GM11168 (cell line): ENCODE data around the gene PAAF1.

ENCODE experiments used
- in situ Hi-C: fragments of 300-500 bp; cut with MboI; formaldehyde crosslinking; loops from one replicate; pipeline ENCODE4 v1.12.0; 2022; ENCODE audit warnings: low sequenced_read_pairs; ENCODE audit not compliant: unreplicated experiment

The PAAF1 gene

GRCh38 chr11:73969991-73970800 lies 93.4 kb downstream of the PAAF1 start:
- in situ Hi-C loops = no loop called here

DNA sequence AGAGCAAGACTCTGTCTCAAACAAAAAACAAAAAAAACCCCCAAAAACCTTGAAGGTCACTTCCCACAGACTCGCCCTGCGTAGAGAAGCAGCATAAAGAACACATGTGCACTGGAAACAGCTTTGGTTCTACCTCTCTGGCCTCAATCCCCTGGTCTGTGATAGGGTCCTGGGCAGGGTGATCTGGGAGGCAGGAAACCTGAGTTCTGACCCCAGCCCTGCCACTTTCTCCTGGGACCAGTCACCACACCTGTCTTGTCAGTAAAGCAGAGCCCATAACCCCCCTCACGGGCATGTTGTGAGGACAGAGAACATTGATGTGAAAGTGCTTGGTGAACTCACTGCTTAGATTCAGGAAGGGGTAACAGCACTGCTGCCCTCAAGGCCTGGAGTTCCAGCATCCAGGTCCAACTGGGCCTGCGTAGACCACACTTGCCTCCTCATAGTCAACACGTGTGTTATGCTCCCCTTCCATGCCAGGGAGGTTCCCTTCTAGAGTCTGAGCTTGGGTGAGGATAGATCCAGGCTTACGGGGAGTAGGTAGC lies 94.4 kb downstream of the PAAF1 start:
- in situ Hi-C loops = no loop called here

- in situ Hi-C loops = no loop called here
Observed at GRCh38 chr11:73972187-73972586, 95.4 kb downstream of the PAAF1 start.

DNA sequence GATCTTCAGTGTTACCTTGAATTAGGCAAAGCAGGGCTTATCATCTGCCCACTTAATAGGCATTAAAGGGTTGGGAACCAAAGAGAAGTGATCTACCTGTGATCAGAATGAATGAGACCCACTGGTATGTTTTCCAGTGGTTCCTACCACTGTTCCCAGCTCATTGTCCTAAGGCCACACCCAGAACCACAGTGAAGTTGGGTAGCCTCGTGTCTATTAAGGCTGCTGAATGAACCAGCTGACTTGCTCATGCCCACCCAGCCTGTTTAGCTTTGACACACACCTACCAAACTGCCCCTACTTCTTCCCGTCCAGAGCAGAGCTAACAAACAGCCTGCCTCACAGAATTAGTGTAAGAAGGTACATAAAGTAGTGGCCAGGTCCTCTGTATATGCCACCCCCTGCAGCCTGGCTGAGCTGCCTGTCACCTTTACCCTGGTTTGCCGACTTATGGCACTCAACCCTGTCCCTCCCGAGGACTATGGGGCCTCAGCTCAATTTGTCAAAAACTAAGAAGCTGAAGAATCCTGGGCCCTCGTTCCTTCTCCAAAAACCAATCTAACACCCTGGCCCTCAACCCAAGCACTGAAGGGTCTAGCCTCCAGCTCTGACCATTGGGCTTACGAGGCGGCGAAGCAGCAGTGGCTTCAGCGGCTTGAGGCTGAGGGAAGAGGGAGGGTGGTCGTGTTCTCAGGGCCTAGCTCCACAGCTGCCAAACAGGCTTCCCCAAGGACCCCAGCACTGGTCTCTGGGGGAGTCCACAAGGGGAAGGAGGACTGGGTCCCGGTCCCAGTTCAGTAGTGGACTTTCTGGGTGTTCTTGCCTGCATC lies 96.0 kb downstream of the PAAF1 start:
- in situ Hi-C loops = no loop called here

GRCh38 chr11:73974604-73975478 lies 98.0 kb downstream of the PAAF1 start:
- in situ Hi-C loops = no loop called here

DNA sequence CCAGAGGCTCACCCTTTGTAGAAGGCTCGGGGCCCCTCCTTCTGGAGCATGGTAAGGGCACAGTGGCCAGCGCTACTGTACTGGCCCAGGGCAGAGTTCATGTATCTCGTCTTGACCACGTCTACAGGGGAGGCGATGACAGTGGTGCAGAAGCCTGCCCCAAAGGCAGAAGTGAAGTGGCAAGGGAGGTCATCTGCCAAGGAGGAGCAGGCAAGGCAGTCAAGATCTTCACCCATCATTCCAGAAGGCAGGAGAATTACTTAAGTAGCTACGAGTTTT lies 98.6 kb downstream of the PAAF1 start:
- in situ Hi-C loops = no loop called here

GRCh38 chr11:73976451-73977151 lies 99.8 kb downstream of the PAAF1 start:
- in situ Hi-C loops = no loop called here

DNA sequence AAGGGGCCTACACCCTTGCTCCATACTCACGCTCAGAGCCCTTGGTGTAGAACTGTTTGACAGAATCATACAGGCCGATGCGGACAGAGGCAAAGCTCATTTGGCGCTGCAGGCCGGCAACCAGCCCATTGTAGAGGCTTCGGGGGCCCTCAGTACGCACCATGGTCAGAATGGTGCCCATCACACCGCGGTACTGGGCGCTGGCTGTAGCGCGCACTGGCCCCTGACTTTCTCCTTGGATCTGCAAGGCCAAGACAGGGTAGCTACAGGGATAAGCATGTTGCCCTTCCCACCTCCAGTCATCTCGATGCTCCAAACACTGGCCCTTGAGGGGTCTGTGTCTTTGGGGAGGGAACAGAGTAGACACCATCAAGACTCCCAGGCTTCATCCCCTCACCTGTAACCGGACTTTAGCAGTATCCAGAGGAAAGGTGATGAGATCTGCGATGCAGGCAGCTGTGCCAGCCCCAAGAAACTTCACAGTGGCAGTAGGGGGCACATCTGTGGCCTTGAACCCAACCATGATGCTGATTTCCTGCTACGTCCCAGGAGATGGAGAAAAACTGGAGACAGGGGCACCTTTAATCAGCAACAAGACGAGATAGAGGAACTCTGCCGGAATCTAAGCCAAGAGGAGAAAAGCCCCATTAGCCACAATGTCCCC lies 101.2 kb downstream of the PAAF1 start:
- in situ Hi-C loops = no loop called here

DNA sequence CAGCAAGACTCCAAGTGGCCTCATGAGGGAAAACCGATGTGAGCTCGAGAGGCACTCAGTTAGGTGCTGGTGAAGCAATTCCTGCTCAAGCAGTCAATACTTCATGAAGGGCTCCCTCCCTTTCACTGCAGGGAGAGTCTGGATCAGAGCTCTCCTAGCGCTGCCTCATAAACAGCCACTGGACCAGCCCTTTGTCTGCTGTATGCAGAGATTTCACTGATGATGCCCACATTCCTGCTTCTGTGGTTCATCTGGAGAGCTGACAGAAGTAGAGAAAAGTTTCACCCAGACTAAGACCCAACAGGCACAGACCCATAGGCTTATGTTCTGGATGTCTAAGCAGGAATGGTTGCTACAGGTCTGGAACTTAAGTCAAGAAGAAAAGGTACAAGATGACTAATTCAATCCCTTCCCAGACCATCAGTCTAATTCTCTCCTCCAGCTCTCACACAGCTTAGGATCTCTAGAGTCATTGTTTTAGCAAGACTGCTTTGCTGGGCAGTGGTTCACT lies 101.8 kb downstream of the PAAF1 start:
- in situ Hi-C loops = no loop called here

GRCh38 chr11:73980001-73980961 lies 103.5 kb downstream of the PAAF1 start:
- in situ Hi-C loops = no loop called here
